Measurements from ENCODE around the gene SIAH1.
"Not testable (repeated sequence)": the region's sequence is repeated elsewhere in the genome, so short reads cannot be mapped to it uniquely, and the experiment has no call there.

The SIAH1 gene

GRCh38 chr16:48330189-48330840 lies 54.9 kb downstream of the SIAH1 start:
- no peak for DNase-seq

- no peak for DNase-seq
Measured at GRCh38 chr16:48329138-48329537, 56.1 kb downstream of the SIAH1 start.

DNA sequence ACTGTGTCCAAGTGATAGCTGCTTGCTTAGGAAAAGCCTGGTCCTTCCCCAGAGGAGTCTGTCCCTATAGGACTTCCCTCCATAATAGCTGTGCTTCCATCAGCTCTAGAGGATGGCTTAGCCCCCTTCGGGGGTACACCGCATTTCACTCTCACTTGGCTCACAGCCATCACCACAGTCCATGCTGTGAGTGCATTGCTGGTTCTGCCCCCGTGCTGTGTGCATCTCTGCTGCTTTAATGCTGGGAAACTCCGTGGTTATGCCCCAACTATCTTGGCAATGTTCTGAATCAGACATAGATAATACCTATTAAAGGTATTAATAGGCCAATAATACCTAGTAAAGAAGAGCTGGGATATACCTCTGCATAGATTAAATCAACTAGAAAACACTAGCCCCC lies 58.3 kb downstream of the SIAH1 start:
- no peak for DNase-seq

DNA sequence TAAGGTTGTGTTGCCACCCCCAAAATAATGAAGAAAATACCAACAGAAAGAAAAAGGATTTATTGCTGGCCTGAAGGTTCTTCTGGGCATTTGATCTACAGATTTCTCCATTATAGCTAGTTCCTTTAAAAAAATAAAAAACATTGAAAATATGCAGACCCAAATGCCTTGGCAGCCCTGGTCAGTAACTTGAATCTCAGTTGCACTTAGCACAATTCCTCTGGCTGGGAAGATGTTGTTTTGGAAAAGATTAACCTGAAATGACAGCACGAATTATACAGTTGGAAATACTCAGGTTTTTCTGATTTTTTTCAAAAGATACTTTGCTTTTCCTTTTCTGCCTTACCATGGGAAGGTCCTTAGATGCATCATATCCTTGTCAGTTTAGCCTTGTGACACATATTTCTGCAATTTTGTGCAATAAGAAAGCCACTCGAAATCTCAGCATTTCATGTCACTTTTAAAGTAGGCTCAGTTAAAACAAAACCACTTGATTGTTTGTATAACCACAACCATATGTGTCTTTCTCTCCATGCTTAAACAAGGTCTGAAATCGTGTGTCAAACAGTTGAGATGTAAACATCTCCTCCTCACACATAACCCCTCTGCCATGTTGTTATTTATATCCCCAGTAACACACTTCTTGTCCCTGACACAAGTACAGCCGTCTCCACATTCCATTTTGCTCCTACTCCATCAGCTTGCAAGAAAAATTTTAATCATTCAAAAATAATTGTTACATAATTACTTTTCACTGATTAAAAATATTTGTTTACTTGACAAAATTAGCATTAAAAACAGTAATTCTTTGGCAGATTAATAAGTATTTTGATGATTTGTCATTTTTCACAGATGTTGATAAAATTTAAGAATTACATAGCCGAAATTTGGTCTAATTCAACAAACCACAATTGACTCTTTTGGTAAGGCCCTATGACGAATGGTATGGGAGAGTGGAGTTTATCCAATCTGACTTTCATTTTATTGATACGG lies 61.1 kb downstream of the SIAH1 start:
- peak; percentile 63 for DNase-seq

GRCh38 chr16:48321317-48322036 lies 63.7 kb downstream of the SIAH1 start:
- peak; percentile 80 for DNase-seq

- DNase-seq, result peak; percentile 57
Measured at GRCh38 chr16:48318630-48319029, 66.6 kb downstream of the SIAH1 start.

- peak; percentile 88 for DNase-seq
Measured at GRCh38 chr16:48317614-48318315, 67.4 kb downstream of the SIAH1 start.

DNA sequence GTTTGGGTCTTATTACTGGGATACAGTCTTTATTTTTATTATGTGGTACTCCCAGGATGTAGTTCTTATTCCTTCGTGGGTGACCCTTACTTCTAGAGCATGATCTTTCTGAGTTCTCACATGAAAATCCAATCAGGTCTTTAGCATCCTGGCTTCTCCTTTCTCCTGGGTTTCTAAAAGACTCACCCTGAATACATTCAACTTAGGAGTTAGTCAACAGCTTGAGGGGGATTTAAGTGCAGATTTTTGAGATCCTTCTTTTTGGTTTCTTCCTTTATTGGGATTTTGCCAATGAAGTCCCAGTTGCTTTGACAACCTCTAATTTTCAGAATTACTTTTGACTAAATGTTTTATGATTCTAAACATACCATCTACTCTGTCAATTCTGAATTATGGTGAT lies 68.2 kb downstream of the SIAH1 start:
- peak; percentile 48 for DNase-seq

DNA sequence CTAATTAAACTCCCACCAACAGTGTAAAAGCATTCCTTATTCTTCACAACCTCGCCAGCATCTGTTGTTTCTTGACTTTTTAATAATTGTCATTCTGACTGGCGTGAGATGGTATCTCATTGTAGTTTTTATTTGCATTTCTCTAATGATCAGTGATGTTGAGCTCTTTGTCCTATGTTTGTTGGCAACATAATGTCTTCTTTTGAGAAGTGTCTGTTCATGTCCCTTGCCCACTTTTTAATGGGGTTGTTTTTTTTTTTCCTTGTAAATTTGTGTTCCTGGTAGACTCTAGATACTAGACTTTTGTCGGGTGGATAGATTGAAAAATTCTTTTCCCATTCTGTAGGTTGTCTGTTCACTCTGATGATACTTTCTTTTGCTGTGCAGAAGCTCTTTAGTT lies 71.3 kb downstream of the SIAH1 start:
- not testable (repeated sequence) for DNase-seq

DNA sequence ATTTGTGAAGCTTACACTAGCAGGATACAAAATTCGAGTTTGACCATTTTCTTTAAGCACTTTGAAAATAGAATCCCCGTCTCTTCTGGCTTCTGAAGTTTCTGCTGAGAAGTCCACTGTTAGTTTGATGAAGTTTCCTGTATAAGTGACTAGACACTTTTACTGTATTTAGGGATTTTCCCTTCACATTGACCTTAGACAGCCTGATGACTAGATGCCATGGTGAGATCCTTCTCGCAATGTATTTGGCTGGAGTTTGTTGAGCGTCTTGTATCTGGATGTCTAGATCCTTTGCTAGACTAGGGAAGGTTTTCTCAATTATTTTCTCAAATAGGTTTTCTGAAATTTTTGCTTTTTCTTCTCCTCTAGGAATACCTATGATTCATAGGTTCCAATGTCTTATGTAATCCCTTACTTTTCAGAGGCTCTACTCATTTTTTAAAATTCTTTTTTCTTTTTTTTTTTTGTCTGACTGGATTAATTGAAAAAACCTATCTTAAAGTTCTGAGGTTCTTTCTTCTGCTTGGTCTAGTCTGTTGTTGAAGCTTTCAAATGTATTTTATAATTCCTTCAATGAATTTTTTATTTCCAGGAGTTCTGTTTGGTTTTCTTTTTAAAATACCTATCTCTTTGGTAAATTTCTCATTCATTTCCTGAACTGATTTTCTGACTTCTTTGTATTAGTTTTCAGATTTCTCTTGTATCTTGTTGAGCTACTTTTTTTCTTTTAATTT lies 74.1 kb downstream of the SIAH1 start:
- peak; percentile 31 for DNase-seq
